BLaER1 (cell line): ENCODE results near the gene LZTS2.
A peak's percentile ranks its signal among the peaks of the same experiment; 100 is the strongest.

ENCODE experiments used
- H3K27ac ChIP-seq: shearing (Covaris generic); formaldehyde crosslinking; 2 replicates; pipeline ENCODE4 v1.8.1; 2022
- H3K27me3 ChIP-seq: shearing (Covaris generic); formaldehyde crosslinking; 2 replicates; pipeline ENCODE4 v1.8.1; 2022
- H3K36me3 ChIP-seq: shearing (Covaris generic); formaldehyde crosslinking; 2 replicates; pipeline ENCODE4 v1.8.1; 2022
- H3K4me1 ChIP-seq: shearing (Covaris generic); formaldehyde crosslinking; 2 replicates; pipeline ENCODE4 v1.8.1; 2022
- H3K4me2 ChIP-seq: shearing (Covaris generic); formaldehyde crosslinking; 2 replicates; pipeline ENCODE4 v1.8.1; 2022
- H3K4me3 ChIP-seq: shearing (Covaris generic); formaldehyde crosslinking; 2 replicates; pipeline ENCODE4 v1.8.1; 2022
- H3K9ac ChIP-seq: shearing (Covaris generic); formaldehyde crosslinking; 2 replicates; pipeline ENCODE4 v1.8.1; 2022
- H3K9me3 ChIP-seq: shearing (Covaris generic); formaldehyde crosslinking; 2 replicates; pipeline ENCODE4 v1.8.1; 2022
- H4K20me1 ChIP-seq: shearing (Covaris generic); formaldehyde crosslinking; 2 replicates; pipeline ENCODE4 v1.8.1; 2022
- Cebpa-rat ChIP-seq: shearing (Covaris generic); IDR thresholded peaks from 2 replicates; pipeline ENCODE4 v1.8.1; 2022

Gene LZTS2

GRCh38 chr10:101040061-101040460 is 40.5 kb downstream of the LZTS2 start:
- Histone ChIP-seq H3K9me3 (no peaks in the 10 kb centered on the region), H4K20me1 (peaks cover 5% of the 10 kb centered on the region), H3K4me1 (peaks cover 33% of the 10 kb centered on the region), H3K4me3 (no peak overlapping the region), H3K27me3 (peaks cover 1% of the 10 kb centered on the region; the same call in 1 of the 2 replicates), H3K36me3 (peaks cover 52% of the 10 kb centered on the region), H3K4me2 (no peak overlapping the region), H3K9ac (no peak overlapping the region), H3K27ac (no peak overlapping the region)
- TF ChIP-seq Cebpa-rat = no peak

GRCh38 chr10:101040851-101041250 is 41.2 kb downstream of the LZTS2 start:
- peak overlapping the region; percentile 93; the same call in 1 of the 2 replicates for H3K4me2 ChIP-seq

GRCh38 chr10:101041252-101041761 is 41.7 kb downstream of the LZTS2 start:
- H3K4me1 ChIP-seq = peaks cover 33% of the 10 kb centered on the region
- H3K4me3 ChIP-seq = no peak overlapping the region
- H4K20me1 ChIP-seq = no peaks in the 10 kb centered on the region
- no peaks in the 10 kb centered on the region for H3K9me3 ChIP-seq
- H3K9ac ChIP-seq = no peak overlapping the region
- peak overlapping the region; percentile 93 for H3K4me2 ChIP-seq
- H3K27ac ChIP-seq = no peak overlapping the region
- H3K27me3 ChIP-seq = peaks cover 11% of the 10 kb centered on the region
- TF ChIP-seq Cebpa-rat = no peak
- H3K36me3 ChIP-seq = peaks cover 39% of the 10 kb centered on the region

More at GRCh38 chr10:101040851-101041250, 41.2 kb downstream of the LZTS2 start:
- Histone ChIP-seq H3K36me3 (peaks cover 44% of the 10 kb centered on the region), H3K27ac (no peak overlapping the region), H3K4me3 (no peak overlapping the region), H3K9ac (no peak overlapping the region), H3K27me3 (peaks cover 6% of the 10 kb centered on the region; the same call in 1 of the 2 replicates), H3K9me3 (no peaks in the 10 kb centered on the region), H3K4me1 (peaks cover 33% of the 10 kb centered on the region), H4K20me1 (no peaks in the 10 kb centered on the region)
- TF ChIP-seq Cebpa-rat = no peak

- no peaks in the 10 kb centered on the region for H4K20me1 ChIP-seq
- peaks cover 19% of the 10 kb centered on the region for H3K27me3 ChIP-seq
- peak overlapping the region; percentile 76; the same call in 1 of the 2 replicates for H3K9ac ChIP-seq
- H3K27ac ChIP-seq = peak overlapping the region; percentile 80
- peaks cover 31% of the 10 kb centered on the region for H3K36me3 ChIP-seq
- TF ChIP-seq Cebpa-rat = no peak
- no peaks in the 10 kb centered on the region for H3K9me3 ChIP-seq
- H3K4me1 ChIP-seq = peaks cover 40% of the 10 kb centered on the region
- peak overlapping the region; percentile 93 for H3K4me2 ChIP-seq
- peak overlapping the region; percentile 72 for H3K4me3 ChIP-seq
Observed at GRCh38 chr10:101042118-101042517, 42.5 kb downstream of the LZTS2 start.

GRCh38 chr10:101042667-101043362 is 43.2 kb downstream of the LZTS2 start:
- Histone ChIP-seq H3K9me3 (no peaks in the 10 kb centered on the region), H3K27ac (peak overlapping the region; percentile 80), H3K4me2 (peak overlapping the region; percentile 93), H3K36me3 (peaks cover 24% of the 10 kb centered on the region), H3K27me3 (peaks cover 26% of the 10 kb centered on the region), H3K9ac (peak overlapping the region; percentile 76), H3K4me1 (peaks cover 45% of the 10 kb centered on the region), H3K4me3 (peak overlapping the region; percentile 72), H4K20me1 (no peaks in the 10 kb centered on the region)
- TF ChIP-seq Cebpa-rat = no peak

GRCh38 chr10:101043363-101043707 is 43.7 kb downstream of the LZTS2 start:
- Histone ChIP-seq H3K36me3 (peaks cover 24% of the 10 kb centered on the region), H3K4me1 (peaks cover 45% of the 10 kb centered on the region), H3K9ac (peak overlapping the region; percentile 76), H3K4me2 (peak overlapping the region; percentile 93), H4K20me1 (peaks cover 5% of the 10 kb centered on the region; the same call in 1 of the 2 replicates), H3K27me3 (peaks cover 31% of the 10 kb centered on the region), H3K27ac (peak overlapping the region; percentile 80), H3K9me3 (no peaks in the 10 kb centered on the region), H3K4me3 (peak overlapping the region; percentile 72)
- TF ChIP-seq Cebpa-rat = no peak

GRCh38 chr10:101044117-101044516 is 44.5 kb downstream of the LZTS2 start:
- Histone ChIP-seq H3K4me1 (peaks cover 45% of the 10 kb centered on the region), H3K27me3 (peaks cover 39% of the 10 kb centered on the region), H3K4me2 (peak overlapping the region; percentile 93; the same call in 1 of the 2 replicates), H3K27ac (no peak overlapping the region), H3K4me3 (no peak overlapping the region), H3K36me3 (peaks cover 17% of the 10 kb centered on the region), H3K9me3 (no peaks in the 10 kb centered on the region), H4K20me1 (peaks cover 13% of the 10 kb centered on the region; the same call in 1 of the 2 replicates), H3K9ac (no peak overlapping the region)
- TF ChIP-seq Cebpa-rat = no peak

- peaks cover 48% of the 10 kb centered on the region for H3K27me3 ChIP-seq
- no peak overlapping the region for H3K9ac ChIP-seq
- H3K4me1 ChIP-seq = peaks cover 48% of the 10 kb centered on the region
- peaks cover 6% of the 10 kb centered on the region; the same call in 1 of the 2 replicates for H3K36me3 ChIP-seq
- peaks cover 31% of the 10 kb centered on the region; the same call in 1 of the 2 replicates for H4K20me1 ChIP-seq
- no peak overlapping the region for H3K4me3 ChIP-seq
- peak overlapping the region; percentile 64 for H3K4me2 ChIP-seq
- no peaks in the 10 kb centered on the region for H3K9me3 ChIP-seq
- TF ChIP-seq Cebpa-rat = no peak
- H3K27ac ChIP-seq = no peak overlapping the region
Observed at GRCh38 chr10:101046332-101047238, 47.0 kb downstream of the LZTS2 start.

- Histone ChIP-seq H3K27ac (no peak overlapping the region), H3K4me1 (peaks cover 41% of the 10 kb centered on the region), H3K4me2 (peak overlapping the region; percentile 64), H3K27me3 (peaks cover 48% of the 10 kb centered on the region), H3K9me3 (no peaks in the 10 kb centered on the region), H3K36me3 (peaks cover 10% of the 10 kb centered on the region; the same call in 1 of the 2 replicates), H4K20me1 (peaks cover 31% of the 10 kb centered on the region; the same call in 1 of the 2 replicates), H3K9ac (no peak overlapping the region), H3K4me3 (no peak overlapping the region)
- TF ChIP-seq Cebpa-rat = no peak
Observed at GRCh38 chr10:101047268-101047667, 47.7 kb downstream of the LZTS2 start.
